AG04450 (cell line): ENCODE data around the gene NPEPL1. TPM values are rescaled to one million over a fixed set of nuclear protein-coding genes. Genes with fewer than 3 reads are reported as not detected.
A peak's percentile ranks its signal among the peaks of the same experiment; 100 is the strongest.

Source experiments
- CTCF ChIA-PET: fragments of 300-600, 350-600 bp; formaldehyde crosslinking; extraction: SDS; loops from one replicate; lab custom pipeline; 2022; ENCODE audit warnings: antibody characterized with exemption, inconsistent platforms; lab: Charles Lee
- POLR2A ChIA-PET: fragments of 350-600 bp; formaldehyde crosslinking; extraction: SDS; loops from one replicate; lab custom pipeline; 2021; ENCODE audit warnings: antibody characterized with exemption, inconsistent platforms; lab: Yijun Ruan, JAX
- DNase-seq: peaks from one replicate; pipeline ENCODE4 v3.0.0-alpha.2; 2011; ENCODE audit warnings: low read depth, low spot score
- H3K27ac ChIP-seq: one replicate; pipeline ENCODE4 v1.5.1; 2012; ENCODE audit warnings: low read depth, low read length, control low read depth
- H3K27me3 ChIP-seq: one replicate; pipeline ENCODE4 v1.6.0; 2012; ENCODE audit warnings: low read length; ENCODE audit not compliant: control insufficient read depth, insufficient read depth
- H3K4me3 ChIP-seq: 2 replicates; pipeline ENCODE4 v1.5.1; 2011; ENCODE audit warnings: mild to moderate bottlenecking, low read depth, low read length, control low read depth
- H3K9me3 ChIP-seq: 2 replicates; pipeline ENCODE4 v1.5.1; 2012; ENCODE audit warnings: low read length; ENCODE audit not compliant: control insufficient read depth, insufficient read depth
- polyA plus RNA-seq: library from polyadenylated mRNA; depleted of rRNA; stranded (reverse); fragments of >200 nt; gene quantifications from 2 replicates; pipeline ENCODE4 v1.2.3, GENCODE V29; 2011
- TF ChIP-seq, protein P1 (sequence below): IDR thresholded peaks from 2 replicates; pipeline ENCODE4 v1.5.1; 2011; ENCODE audit warnings: low read depth, low read length, control low read depth, inconsistent platforms

Gene NPEPL1
- polyA plus RNA-seq, 1 experiment, result 3.6 TPM

DNA sequence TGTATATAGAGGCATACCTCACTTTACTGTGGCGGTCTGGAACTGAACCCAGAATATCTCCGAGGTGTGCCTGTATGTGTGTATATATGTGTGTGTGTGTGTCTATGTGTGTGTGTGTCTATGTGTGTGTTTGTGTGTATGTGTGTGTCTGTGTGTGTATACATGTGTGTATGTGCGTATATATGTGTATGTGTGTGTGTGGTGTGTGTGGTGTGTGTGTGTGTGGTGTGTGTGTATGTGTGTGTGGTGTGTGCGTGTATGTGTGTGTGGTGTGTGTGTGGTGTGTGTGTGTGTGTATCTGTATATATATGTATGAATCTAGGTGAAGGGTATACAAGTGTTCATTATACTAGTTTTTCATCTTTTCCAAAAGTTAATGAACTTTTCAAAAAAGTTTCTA is 4.2 kb upstream of the NPEPL1 start:
- H3K27ac ChIP-seq, result no peak overlapping the region
- ChIA-PET POLR2A (no interaction called here), CTCF (no interaction called here)
- DNase-seq, result no peak
- TF ChIP-seq, protein P1, sequence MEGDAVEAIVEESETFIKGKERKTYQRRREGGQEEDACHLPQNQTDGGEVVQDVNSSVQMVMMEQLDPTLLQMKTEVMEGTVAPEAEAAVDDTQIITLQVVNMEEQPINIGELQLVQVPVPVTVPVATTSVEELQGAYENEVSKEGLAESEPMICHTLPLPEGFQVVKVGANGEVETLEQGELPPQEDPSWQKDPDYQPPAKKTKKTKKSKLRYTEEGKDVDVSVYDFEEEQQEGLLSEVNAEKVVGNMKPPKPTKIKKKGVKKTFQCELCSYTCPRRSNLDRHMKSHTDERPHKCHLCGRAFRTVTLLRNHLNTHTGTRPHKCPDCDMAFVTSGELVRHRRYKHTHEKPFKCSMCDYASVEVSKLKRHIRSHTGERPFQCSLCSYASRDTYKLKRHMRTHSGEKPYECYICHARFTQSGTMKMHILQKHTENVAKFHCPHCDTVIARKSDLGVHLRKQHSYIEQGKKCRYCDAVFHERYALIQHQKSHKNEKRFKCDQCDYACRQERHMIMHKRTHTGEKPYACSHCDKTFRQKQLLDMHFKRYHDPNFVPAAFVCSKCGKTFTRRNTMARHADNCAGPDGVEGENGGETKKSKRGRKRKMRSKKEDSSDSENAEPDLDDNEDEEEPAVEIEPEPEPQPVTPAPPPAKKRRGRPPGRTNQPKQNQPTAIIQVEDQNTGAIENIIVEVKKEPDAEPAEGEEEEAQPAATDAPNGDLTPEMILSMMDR, result no peak
- no peaks in the 10 kb centered on the region; the same call in 1 of the 2 replicates for H3K9me3 ChIP-seq
- H3K27me3 ChIP-seq, result no peaks in the 10 kb centered on the region
- no peak overlapping the region for H3K4me3 ChIP-seq

GRCh38 chr20:58688840-58689239 is 3.8 kb upstream of the NPEPL1 start:
- Histone ChIP-seq H3K9me3 (no peaks in the 10 kb centered on the region; the same call in 1 of the 2 replicates), H3K27me3 (no peaks in the 10 kb centered on the region), H3K4me3 (no peak overlapping the region), H3K27ac (no peak overlapping the region)
- no peak for DNase-seq
- ChIA-PET CTCF (no interaction called here), POLR2A (interaction anchor here (0.6 kb wide), 1 partner anchor 615 kb away, joined by 3 read pairs; no protein-coding TSS in a partner anchor)
- TF ChIP-seq, protein P1, result no peak

GRCh38 chr20:58690396-58691135 is 2.0 kb upstream of the NPEPL1 start:
- DNase-seq, result no peak
- ChIA-PET POLR2A (interaction anchor here (0.6 to 0.7 kb wide), 2 partner anchors 25 to 176 kb away, joined by 6 to 8 read pairs; no protein-coding TSS in a partner anchor), CTCF (interaction anchor here (0.6 to 0.7 kb wide), 3 partner anchors 46 to 448 kb away, joined by 3 to 4 read pairs (median 3); no protein-coding TSS in a partner anchor)
- Histone ChIP-seq H3K27me3 (no peaks in the 10 kb centered on the region), H3K27ac (no peak overlapping the region), H3K4me3 (no peak overlapping the region), H3K9me3 (peaks cover 6% of the 10 kb centered on the region; the same call in 1 of the 2 replicates)
- TF ChIP-seq, protein P1, result no peak

GRCh38 chr20:58691773-58692578 is 624 bp upstream of the NPEPL1 start:
- CTCF ChIA-PET, result interaction anchor here (0.7 to 1.1 kb wide), 3 partner anchors 12 to 462 kb away, joined by 3 to 6 read pairs (median 4); no protein-coding TSS in a partner anchor
- TF ChIP-seq, protein P1, result no peak

More at GRCh38 chr20:58691773-58692578, 624 bp upstream of the NPEPL1 start:
- Histone ChIP-seq H3K9me3 (peaks cover 6% of the 10 kb centered on the region; the same call in 1 of the 2 replicates), H3K4me3 (no peak overlapping the region), H3K27ac (peak overlapping the region; percentile 31), H3K27me3 (no peaks in the 10 kb centered on the region)
- POLR2A ChIA-PET, result interaction anchor here (1.0 kb wide), 1 partner anchor 41 kb away, joined by 5 read pairs; the partner anchor contains the start of gene STX16
- DNase-seq, result no peak
